GM19043 (cell line): ENCODE measurements around the gene PCDHGB4.
"Not testable (repeated sequence)": the region's sequence is repeated elsewhere in the genome, so short reads cannot be mapped to it uniquely, and the experiment has no call there.

Experiments
- ATAC-seq: cut with Tn5 transposase; IDR thresholded peaks from one replicate; pipeline ENCODE4 v1.9.1; 2021; ENCODE audit warnings: low read depth; ENCODE audit not compliant: unreplicated experiment

PCDHGB4 gene

GRCh38 chr5:141422742-141423291, 35.3 kb downstream of the PCDHGB4 start:
- no peak for ATAC-seq

- no peak for ATAC-seq
These were observed 40.4 kb downstream of the PCDHGB4 start for GRCh38 chr5:141427783-141428426.

DNA sequence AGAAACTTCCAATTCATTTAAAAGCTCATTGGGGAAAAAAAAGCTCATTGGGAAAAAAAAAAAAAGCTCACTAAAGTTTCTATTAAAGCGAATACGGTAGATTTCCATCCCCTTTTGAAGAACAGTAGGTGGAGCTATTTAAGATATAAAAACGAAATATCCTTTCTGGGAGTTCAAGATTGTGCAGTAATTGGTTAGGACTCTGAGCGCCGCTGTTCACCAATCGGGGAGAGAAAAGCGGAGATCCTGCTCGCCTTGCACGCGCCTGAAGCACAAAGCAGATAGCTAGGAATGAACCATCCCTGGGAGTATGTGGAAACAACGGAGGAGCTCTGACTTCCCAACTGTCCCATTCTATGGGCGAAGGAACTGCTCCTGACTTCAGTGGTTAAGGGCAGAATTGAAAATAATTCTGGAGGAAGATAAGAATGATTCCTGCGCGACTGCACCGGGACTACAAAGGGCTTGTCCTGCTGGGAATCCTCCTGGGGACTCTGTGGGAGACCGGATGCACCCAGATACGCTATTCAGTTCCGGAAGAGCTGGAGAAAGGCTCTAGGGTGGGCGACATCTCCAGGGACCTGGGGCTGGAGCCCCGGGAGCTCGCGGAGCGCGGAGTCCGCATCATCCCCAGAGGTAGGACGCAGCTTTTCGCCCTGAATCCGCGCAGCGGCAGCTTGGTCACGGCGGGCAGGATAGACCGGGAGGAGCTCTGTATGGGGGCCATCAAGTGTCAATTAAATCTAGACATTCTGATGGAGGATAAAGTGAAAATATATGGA, 43.0 kb downstream of the PCDHGB4 start, which contains the start of gene PCDHGA12:
Gene PCDHGA12 (plus strand): TSS at position 176 of the 782 bp plus-strand sequence. CDS start 253 bp downstream, at position 429.
- ATAC-seq, result peak; percentile 76

DNA sequence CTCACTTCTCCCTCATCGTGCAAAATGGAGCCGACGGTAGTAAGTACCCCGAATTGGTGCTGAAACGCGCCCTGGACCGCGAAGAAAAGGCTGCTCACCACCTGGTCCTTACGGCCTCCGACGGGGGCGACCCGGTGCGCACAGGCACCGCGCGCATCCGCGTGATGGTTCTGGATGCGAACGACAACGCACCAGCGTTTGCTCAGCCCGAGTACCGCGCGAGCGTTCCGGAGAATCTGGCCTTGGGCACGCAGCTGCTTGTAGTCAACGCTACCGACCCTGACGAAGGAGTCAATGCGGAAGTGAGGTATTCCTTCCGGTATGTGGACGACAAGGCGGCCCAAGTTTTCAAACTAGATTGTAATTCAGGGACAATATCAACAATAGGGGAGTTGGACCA, 43.8 kb downstream of the PCDHGB4 start:
- ATAC-seq, result no peak

DNA sequence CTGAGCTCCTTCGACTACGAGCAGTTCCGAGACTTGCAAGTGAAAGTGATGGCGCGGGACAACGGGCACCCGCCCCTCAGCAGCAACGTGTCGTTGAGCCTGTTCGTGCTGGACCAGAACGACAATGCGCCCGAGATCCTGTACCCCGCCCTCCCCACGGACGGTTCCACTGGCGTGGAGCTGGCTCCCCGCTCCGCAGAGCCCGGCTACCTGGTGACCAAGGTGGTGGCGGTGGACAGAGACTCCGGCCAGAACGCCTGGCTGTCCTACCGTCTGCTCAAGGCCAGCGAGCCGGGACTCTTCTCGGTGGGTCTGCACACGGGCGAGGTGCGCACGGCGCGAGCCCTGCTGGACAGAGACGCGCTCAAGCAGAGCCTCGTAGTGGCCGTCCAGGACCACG, 44.8 kb downstream of the PCDHGB4 start:
- ATAC-seq, result not testable (repeated sequence)

- not testable (repeated sequence) for ATAC-seq
These were observed 45.2 kb downstream of the PCDHGB4 start for GRCh38 chr5:141432726-141433125.

DNA sequence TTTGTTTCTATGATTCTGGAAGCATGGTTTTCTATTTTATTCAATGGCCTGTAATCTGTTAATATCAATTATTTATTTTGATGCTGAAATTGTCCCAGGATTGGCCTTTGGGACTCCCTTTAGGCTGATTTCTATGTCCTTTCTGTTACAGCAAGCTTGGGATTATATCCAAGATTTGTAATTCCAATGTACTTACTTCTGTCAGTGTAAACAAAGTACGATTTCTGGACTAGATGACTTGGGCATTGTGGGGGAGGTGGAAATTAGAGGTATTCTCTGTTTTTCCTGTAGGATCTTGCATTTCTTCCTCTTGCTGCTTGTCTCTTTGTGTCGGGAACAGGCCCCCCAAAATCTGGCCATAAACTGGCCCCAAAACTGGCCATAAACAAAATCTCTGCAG, 46.5 kb downstream of the PCDHGB4 start:
- no peak for ATAC-seq

DNA sequence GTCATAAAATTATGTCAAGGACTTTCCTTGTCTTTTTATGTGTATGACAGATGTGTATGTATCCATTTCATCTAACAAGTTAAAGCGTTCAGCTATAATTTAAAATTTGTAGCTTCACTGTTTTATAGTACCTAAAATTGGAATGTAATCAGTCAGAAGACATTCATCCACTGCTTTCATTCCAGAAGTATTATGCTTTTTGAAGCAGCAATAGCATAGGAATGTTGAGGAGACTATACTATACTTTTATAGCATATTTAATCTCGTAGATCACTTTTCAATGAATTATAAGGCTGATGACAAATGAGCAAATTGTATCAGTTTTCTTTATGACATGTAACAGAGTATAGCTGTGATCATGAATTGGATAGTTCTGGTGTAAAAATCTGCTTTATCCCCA, 49.7 kb downstream of the PCDHGB4 start:
- ATAC-seq, result no peak

GRCh38 chr5:141439411-141440141, 52.1 kb downstream of the PCDHGB4 start:
- ATAC-seq, result no peak
